HepG2 (cell line): Measurements from ENCODE around the gene CKAP2. TPM values are rescaled to one million over a fixed set of nuclear protein-coding genes. Genes with fewer than 3 reads are reported as not detected.

Experiments used
- ATAC-seq: fragments of 200-7000 bp; cut with Tn5 transposase; 3 replicates; pipeline ENCODE4 v1.9.1; 2020; ENCODE audit warnings: mild to moderate bottlenecking, moderate library complexity
- BruUV-seq: library from RNA; stranded (reverse); fragments of 400-500 nt; replicated peaks from 2 replicates; lab custom pipeline; 2021; lab: Mats Ljungman, UMichigan
- CTCF ChIA-PET: fragments of 300-600 bp; formaldehyde crosslinking; extraction: SDS; loops from one replicate; lab custom pipeline; 2021; ENCODE audit warnings: low total read pairs, inconsistent platforms, low intra/inter-chr PET ratio; lab: Yijun Ruan, JAX
- POLR2A ChIA-PET: fragments of 350-600 bp; sonication (Branson Sonifier 250); formaldehyde crosslinking; loops from one replicate; lab custom pipeline; 2020; ENCODE audit warnings: antibody characterized with exemption, inconsistent platforms; lab: Yijun Ruan, JAX
- DNase-seq: peaks from one replicate; pipeline ENCODE4 v3.0.0-alpha.2; 2015; ENCODE audit warnings: low spot score
- FAIRE-seq: peaks from 3 replicates; lab custom pipeline; 2011; peaks lifted over from hg19 to GRCh38; lab: Jason Lieb, UNC
- H2AFZ ChIP-seq: one replicate; pipeline ENCODE4 v1.6.1; 2011; ENCODE audit warnings: low read length, inconsistent platforms
- H3K27ac ChIP-seq: fragments of 300-600 bp; 3 replicates; pipeline ENCODE4 v1.8.0; 2011; ENCODE audit warnings: mixed run types, mild to moderate bottlenecking, mixed read lengths, low read length, inconsistent platforms; ENCODE audit not compliant: insufficient read depth; ENCODE audit errors: extremely low read length
- H3K27me3 ChIP-seq, 2 experiments: fragments of 200-600 bp in 1 of 2; 2 replicates in 1 of 2; 3 replicates in 1 of 2; pipeline versions ENCODE4 v1.6.0 to v1.8.0; 2011; ENCODE audit warnings: low read length in 2 of 2, mild to moderate bottlenecking in 2 of 2, moderate library complexity in 2 of 2, inconsistent platforms in 1 of 2; ENCODE audit not compliant: insufficient read depth in 2 of 2, control insufficient read depth in 1 of 2
- H3K36me3 ChIP-seq, 2 experiments: fragments of 200-600 bp in 1 of 2; replicated peaks in 1 of 2; 2 replicates in 1 of 2; 3 replicates in 1 of 2; pipeline versions ENCODE4 v1.5.1 to v1.8.0; 2011; ENCODE audit warnings: low read length in 2 of 2, inconsistent platforms in 1 of 2; ENCODE audit not compliant: insufficient read depth in 2 of 2, control insufficient read depth in 1 of 2
- H3K4me1 ChIP-seq: 2 replicates; pipeline ENCODE4 v1.5.1; 2012; ENCODE audit warnings: low read length, inconsistent platforms; ENCODE audit not compliant: insufficient read depth
- H3K4me2 ChIP-seq: 2 replicates; pipeline ENCODE4 v1.6.0; 2011; ENCODE audit warnings: low read depth, low read length, inconsistent platforms
- H3K4me3 ChIP-seq, 3 experiments: fragments of 200-600 bp in 1 of 3; sonication (generic), shearing (Covaris generic) in 1 of 3; replicated peaks in 1 of 3; 2 replicates each; pipeline ENCODE4 v1.5.1; 2011 to 2016; ENCODE audit warnings: low read length in 3 of 3, inconsistent platforms in 2 of 3, low read depth in 2 of 3, mild to moderate bottlenecking in 2 of 3, control low read depth in 1 of 3, mixed read lengths in 1 of 3; ENCODE audit not compliant: insufficient read depth in 1 of 3
- H3K79me2 ChIP-seq: one replicate; pipeline ENCODE4 v1.6.1; 2011; ENCODE audit warnings: low read length, inconsistent platforms; ENCODE audit not compliant: insufficient read depth
- H3K9ac ChIP-seq: 2 replicates; pipeline ENCODE4 v1.6.0; 2011; ENCODE audit warnings: mild to moderate bottlenecking, low read depth, low read length, inconsistent platforms; ENCODE audit not compliant: insufficient read depth
- H3K9me3 ChIP-seq: 2 replicates; pipeline ENCODE4 v1.5.1; 2012; ENCODE audit warnings: mild to moderate bottlenecking, low read length
- H4K20me1 ChIP-seq: 2 replicates; pipeline ENCODE4 v1.6.0; 2011; ENCODE audit warnings: inconsistent platforms, mild to moderate bottlenecking, low read length, moderate library complexity; ENCODE audit not compliant: insufficient read depth
- GMEB2 ChIP-seq: IDR thresholded peaks from 2 replicates; pipeline ENCODE4 v1.6.1; 2016; ENCODE audit warnings: missing biosample characterization, missing genetic modification reagents, low read depth
- NFATC3 ChIP-seq: sonication (generic); formaldehyde crosslinking; IDR thresholded peaks from 2 replicates; pipeline ENCODE4 v1.5.1; 2020; ENCODE audit warnings: mild to moderate bottlenecking, missing genetic modification reagents
- POLR2AphosphoS2 ChIP-seq: IDR thresholded peaks from 2 replicates; pipeline ENCODE4 v1.6.1; 2011; ENCODE audit warnings: low read depth, low read length, improper control_type of control experiment
- ZNF3 ChIP-seq: IDR thresholded peaks from 2 replicates; pipeline ENCODE4 v1.7.0; 2017; ENCODE audit warnings: inconsistent platforms
- ZNF354B ChIP-seq: sonication (generic); formaldehyde crosslinking; IDR thresholded peaks from 2 replicates; pipeline ENCODE4 v1.8.0; 2022; ENCODE audit warnings: mild to moderate bottlenecking, missing genetic modification reagents
- WGBS: methylation state at CpG from one replicate; pipeline ENCODE4 v1.1.6; 2017; ENCODE audit warnings: low lambda C conversion rate; 5-methylcytosine and 5-hydroxymethylcytosine counted together
- in situ Hi-C: cut with HindIII; loops from 2 replicates; pipeline ENCODE4 v1.10.0; 2017; ENCODE audit warnings: low pct_unique_long_range_greater_than_20kb; ENCODE audit not compliant: extremely low pct_ligation_motif_present
- intact Hi-C: fragments of 100-400 bp; cut with micrococcal nuclease; formaldehyde crosslinking; loops from one replicate; pipeline ENCODE4 v1.10.0; 2022; ENCODE audit not compliant: unreplicated experiment
- polyA plus RNA-seq, 8 experiments: library from polyadenylated mRNA; depleted of rRNA in 3 of 8; stranded (reverse) in 7 of 8; unstranded in 1 of 8; fragments of >200 nt; fragmentation: Illumina TruSeq in 4 of 8; extraction: Trizol in 4 of 8; gene quantifications; 2 replicates each; pipeline versions ENCODE4 v1.2.1 to v1.2.3, GENCODE V29; 2011 to 2016; ENCODE audit warnings: low read depth in 4 of 8, missing spikeins in 1 of 8, mixed read lengths in 1 of 8; ENCODE audit not compliant: insufficient read depth in 1 of 8
- total RNA-seq, 5 experiments: library from RNA; depleted of rRNA; stranded (reverse); fragments of >200 nt; fragmentation: Illumina TruSeq; extraction: Trizol; gene quantifications; 2 replicates each; pipeline ENCODE4 v1.2.3, GENCODE V29; 2016; ENCODE audit warnings: low read depth in 1 of 5
- TF ChIP-seq, protein P1 (sequence below): sonication (generic); formaldehyde crosslinking; IDR thresholded peaks from 2 replicates; pipeline ENCODE4 v1.5.1; 2020; ENCODE audit warnings: missing genetic modification reagents, mild to moderate bottlenecking, borderline replicate concordance
- TF ChIP-seq, protein P2 (sequence below): sonication (generic); formaldehyde crosslinking; conservative IDR thresholded peaks from 2 replicates; pipeline ENCODE4 v1.4.0; 2020; ENCODE audit warnings: missing genetic modification reagents

The CKAP2 gene
- total and polyA plus RNA-seq, 2 of the 13 experiments (the other 11 are each of a cell fraction or from before 2014, with no cell fraction given), result 6.7 to 40.3 TPM

- TF ChIP-seq, protein P1, sequence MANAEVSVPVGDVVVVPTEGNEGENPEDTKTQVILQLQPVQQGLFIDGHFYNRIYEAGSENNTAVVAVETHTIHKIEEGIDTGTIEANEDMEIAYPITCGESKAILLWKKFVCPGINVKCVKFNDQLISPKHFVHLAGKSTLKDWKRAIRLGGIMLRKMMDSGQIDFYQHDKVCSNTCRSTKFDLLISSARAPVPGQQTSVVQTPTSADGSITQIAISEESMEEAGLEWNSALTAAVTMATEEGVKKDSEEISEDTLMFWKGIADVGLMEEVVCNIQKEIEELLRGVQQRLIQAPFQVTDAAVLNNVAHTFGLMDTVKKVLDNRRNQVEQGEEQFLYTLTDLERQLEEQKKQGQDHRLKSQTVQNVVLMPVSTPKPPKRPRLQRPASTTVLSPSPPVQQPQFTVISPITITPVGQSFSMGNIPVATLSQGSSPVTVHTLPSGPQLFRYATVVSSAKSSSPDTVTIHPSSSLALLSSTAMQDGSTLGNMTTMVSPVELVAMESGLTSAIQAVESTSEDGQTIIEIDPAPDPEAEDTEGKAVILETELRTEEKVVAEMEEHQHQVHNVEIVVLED (CRISPR knock-in tag), result no peak
- TF ChIP-seq, protein P2, sequence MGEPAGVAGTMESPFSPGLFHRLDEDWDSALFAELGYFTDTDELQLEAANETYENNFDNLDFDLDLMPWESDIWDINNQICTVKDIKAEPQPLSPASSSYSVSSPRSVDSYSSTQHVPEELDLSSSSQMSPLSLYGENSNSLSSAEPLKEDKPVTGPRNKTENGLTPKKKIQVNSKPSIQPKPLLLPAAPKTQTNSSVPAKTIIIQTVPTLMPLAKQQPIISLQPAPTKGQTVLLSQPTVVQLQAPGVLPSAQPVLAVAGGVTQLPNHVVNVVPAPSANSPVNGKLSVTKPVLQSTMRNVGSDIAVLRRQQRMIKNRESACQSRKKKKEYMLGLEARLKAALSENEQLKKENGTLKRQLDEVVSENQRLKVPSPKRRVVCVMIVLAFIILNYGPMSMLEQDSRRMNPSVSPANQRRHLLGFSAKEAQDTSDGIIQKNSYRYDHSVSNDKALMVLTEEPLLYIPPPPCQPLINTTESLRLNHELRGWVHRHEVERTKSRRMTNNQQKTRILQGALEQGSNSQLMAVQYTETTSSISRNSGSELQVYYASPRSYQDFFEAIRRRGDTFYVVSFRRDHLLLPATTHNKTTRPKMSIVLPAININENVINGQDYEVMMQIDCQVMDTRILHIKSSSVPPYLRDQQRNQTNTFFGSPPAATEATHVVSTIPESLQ (CRISPR knock-in tag), result no peak
- TF ChIP-seq POLR2AphosphoS2 (no peak), ZNF354B (CRISPR knock-in tag) (no peak), NFATC3 (CRISPR knock-in tag) (no peak)
These were observed 9.0 kb upstream of the CKAP2 start (continued) for GRCh38 chr13:52446265-52446664.

DNA sequence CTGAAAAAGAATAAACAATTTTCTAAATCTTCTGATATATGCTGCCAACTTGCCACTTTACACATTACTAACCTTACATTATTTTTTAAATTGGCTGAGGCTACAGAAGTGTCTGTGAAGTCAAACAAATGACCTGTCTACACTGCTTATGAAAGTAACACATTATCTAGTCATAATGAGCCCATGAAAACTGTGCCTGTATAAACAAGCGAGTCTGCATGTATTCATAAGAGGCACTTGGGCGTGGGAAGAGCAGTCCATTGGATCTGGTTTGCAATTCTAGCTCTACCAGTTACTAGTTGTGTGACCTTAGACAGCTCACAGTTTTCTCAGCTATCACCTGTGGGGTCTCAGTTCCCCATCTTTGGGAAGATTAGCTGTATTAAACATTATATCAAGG, 7.9 kb upstream of the CKAP2 start:
- WGBS, result 100% methylated on average over 2 of the region's 2 CpGs
- Histone ChIP-seq H2AFZ (no peak overlapping the region), H3K4me1 (peaks cover 27% of the 10 kb centered on the region), H3K4me3 (no peak overlapping the region), H4K20me1 (peaks cover 9% of the 10 kb centered on the region; the same call in 1 of the 2 replicates), H3K27ac (no peak overlapping the region), H3K36me3 (peaks cover 0 to 2% of the 10 kb centered on the region in 2 experiments; a peak in 2 of 5 replicates), H3K4me2 (no peak overlapping the region), H3K9me3 (no peaks in the 10 kb centered on the region), H3K79me2 (peaks cover 38% of the 10 kb centered on the region), H3K9ac (no peak overlapping the region), H3K27me3 (no peaks in the 10 kb centered on the region; a peak in 1 of 5 replicates)
- DNase-seq, result no peak
- TF ChIP-seq ZNF3, result no peak
- no peak for TF ChIP-seq GMEB2 (CRISPR knock-in tag)
- CTCF ChIA-PET, result no interaction called here
- no TSS peak for BruUV-seq
- intact Hi-C loops (no loop called here), in situ Hi-C loops (no loop called here)
- POLR2A ChIA-PET, result no interaction called here
- ATAC-seq, result no peak
- no peak for FAIRE-seq
